C1 segment of cervical spinal cord (tissue), 14 donors: ENCODE results near the gene SULT1A2.
A peak's percentile ranks its signal among the peaks of the same experiment; 100 is the strongest.
"Not testable (repeated sequence)": the region's sequence is repeated elsewhere in the genome, so short reads cannot be mapped to it uniquely, and the experiment has no call there.

ENCODE experiments used
- DNase-seq, 14 donors: peaks; one replicate each; lab custom pipeline; 2025; lab: John Stamatoyannopoulos, UW

Gene SULT1A2

DNA sequence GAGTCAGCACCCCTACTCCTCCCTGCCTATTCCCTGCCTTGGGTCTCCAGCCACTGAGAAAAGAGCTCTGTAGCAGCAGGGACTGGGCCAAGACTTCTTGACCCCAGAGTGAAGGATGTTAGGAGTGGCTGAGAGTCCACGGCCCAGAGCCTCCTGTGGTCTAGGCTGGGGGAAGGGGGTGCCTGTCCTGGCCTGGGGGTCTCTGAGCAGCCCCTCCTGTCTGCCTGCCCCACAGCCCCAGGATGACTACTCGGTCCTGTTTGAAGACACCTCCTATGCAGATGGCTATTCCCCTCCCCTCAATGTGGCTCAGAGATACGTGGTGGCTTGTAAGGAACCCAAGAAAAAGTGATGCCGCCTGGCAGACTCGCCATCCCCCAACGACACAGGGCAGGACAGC is 5.5 kb downstream of the SULT1A2 start:
- DNase-seq: no peak

DNA sequence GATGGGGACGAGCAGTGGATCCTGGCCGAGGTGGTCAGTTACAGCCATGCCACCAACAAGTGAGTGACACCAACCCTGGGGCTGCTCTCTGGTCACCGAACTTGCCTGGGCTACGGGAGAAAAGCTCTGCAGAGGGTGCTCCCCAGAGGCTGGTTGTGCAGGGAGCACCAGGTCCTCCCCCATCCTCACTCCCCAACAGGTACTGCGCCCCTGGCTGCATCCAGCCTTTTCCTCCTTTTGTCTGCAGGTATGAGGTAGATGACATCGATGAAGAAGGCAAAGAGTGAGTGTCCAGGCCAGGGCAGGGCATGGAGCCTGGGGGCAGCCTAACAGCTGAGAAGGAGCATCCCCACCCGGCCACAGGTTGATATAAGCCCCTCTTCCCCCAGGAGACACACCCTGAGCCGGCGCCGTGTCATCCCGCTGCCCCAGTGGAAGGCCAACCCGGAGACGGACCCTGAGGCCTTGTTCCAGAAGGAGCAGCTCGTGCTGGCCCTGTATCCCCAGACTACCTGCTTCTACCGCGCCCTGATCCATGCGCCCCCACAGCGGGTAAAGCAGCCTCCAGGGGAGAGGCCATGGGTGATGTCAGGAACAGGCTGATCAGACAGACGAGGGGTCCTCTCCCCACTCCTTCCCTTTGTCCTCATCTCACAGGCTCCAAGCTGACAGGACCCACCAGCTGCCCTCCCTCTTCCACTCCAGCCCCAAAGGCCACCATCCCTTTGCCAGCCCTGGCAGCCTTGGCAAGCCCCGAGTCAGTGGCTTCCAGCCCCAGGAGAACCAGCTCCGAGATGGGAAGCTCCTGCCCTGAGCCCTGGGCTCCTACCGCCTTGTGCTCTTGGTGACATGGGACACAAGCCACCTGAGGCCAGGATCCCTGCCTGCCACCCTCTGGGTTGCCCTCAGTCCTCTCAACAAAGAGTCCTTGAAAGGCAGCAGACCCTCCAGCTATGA is 6.2 kb downstream of the SULT1A2 start:
- no peak for DNase-seq

DNA sequence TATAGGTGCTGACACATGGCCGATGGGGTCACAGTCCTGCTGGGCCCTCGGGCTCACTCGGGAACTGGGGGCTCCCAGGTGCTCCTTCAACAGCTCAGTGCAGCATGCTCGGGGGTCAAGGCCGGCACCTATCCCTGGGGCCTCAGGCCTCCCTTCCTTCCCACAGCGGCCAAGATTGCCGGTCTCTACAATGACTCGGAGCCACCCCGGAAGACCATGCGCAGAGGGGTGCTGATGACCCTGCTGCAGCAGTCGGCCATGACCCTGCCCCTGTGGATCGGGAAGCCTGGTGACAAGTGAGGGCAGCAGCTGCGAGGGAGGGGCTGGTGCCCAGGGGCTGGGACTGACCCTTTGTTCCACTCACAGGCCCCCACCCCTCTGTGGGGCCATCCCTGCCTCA is 6.9 kb downstream of the SULT1A2 start:
- no peak for DNase-seq

DNA sequence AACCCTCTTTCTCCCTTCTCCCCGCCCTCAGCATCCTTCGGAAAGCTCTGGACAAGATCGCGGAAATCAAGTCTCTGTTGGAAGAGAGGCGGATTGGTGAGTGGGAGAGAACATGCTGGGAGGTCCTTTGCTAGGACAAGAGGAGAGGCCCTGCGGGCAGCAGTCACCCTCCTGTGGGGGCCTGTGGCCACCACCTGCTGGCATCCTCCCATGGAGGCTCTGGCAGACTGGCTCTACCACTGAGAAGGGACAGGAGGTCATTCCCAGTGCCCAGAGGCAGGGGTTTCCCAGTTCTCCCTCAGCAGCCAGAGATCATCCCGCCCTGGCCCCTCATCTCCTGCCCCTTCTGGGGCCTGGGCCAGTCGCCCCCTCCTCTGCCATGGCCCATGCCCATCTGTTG is 7.8 kb downstream of the SULT1A2 start:
- no peak for DNase-seq

DNA sequence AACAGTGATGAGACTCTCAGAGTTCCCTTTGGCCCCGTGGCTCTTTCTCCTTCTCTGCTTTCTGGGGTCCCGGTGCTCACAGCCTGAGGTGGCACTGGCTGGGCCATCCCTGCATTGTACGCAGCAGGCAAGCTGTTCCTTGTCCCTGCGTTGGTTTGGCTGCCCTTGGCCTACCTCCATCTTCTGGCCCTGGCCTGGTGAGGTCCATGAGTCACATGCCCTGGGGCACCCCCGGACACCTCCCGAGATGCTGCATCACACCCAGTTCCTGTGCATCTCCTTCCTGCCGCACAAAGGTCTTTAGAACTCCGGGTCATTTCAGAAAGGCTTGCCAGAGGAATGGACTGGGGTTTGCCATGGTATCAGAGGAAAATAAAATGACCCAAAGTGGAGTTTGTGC is 9.5 kb downstream of the SULT1A2 start:
- no peak for DNase-seq

DNA sequence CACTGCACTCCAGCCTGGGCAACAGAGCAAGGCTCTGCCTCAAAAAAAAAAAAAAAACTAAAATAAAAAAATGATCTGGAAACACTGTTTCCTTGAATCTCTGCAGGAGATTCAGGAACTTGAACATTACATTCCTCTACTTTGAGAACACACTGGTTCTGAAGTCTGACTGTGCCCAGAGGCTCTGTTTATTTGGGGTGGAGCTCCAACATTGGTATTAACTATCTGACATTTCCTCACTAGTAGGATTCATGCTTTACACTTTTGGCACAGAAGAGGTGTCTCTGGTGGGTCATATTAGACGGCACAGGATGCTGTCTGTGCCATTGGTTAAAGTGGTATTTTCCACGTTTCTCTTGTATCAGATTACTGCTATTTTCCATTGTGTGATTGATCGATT is 10.4 kb downstream of the SULT1A2 start:
- no peak for DNase-seq

DNA sequence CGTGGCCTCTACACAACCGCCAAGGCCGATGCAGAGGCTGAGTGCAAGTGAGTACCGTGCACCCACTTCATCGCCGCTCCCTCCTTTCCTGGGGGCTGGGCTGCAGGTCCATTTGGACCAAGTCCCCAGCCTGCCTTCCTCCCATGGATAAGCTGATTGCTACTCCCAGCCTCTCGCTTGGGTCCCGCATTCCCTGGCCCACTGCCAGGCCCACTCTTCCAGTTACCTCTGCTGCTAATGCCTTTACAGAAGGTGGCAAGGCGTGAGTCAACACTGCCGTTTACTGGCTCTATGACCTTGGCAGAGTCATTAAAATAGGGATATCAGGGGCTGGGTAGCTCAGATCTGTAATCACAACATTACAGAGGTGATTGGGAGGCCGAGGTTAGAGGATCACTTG is 11.2 kb downstream of the SULT1A2 start:
- no peak for DNase-seq

DNA sequence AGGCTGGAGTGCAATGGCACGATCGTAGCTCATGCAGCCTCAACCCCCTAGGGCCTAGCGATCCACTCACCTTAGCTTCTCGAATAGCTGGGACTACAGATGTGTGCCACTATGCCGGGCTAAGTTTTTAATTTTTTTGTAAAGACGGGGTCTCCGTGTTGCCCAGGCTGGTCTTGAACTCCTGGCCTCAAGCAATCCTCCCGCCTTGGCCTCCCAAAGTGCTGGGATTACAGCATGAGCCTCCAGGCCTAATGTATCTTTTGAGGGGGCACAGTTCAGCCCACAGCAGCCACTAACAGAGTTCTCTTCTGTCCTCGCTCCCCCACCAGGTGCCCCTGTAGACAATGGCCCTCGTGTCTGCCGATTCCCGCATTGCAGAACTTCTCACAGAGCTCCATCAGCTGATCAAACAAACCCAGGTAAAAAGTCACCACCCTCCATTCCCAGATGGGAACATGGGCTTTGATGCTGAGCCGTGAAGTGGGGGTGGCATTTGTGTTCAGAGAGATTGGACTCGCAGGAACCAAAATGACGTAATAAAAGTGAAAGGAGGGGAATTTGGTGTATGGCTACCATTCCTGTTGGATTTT is 16.0 kb downstream of the SULT1A2 start:
- no peak for DNase-seq

DNA sequence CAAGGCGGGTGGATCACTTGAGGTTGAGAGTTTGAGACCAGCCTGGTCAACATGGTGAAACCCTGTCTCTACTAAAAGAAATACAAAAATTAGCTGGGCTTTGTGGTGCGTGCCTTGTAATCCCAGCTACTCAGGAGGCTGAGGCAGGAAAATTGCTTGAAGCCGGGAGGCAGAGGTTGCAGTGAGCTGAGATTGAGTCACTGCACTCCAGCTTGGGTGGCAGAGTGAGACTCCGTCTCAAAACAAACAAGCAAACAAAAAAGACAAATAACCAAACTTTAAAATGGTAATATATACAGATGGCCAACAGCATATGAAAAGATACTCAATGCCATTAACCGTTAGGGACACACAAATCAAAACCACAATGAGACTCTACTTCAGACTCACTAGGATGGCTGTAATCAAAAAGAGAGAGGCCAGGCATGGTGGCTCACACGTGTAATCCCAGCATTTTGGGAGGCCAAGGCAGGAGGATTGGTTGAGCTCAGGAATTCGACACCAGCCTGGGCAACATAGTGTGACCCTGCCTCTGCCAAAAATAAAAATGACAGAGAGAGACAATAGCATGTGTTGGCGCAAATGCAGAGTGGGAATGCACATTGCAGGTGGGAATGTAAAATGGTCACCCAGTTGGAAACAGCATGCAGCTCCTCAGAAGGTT is 21.3 kb downstream of the SULT1A2 start:
- no peak for DNase-seq

DNA sequence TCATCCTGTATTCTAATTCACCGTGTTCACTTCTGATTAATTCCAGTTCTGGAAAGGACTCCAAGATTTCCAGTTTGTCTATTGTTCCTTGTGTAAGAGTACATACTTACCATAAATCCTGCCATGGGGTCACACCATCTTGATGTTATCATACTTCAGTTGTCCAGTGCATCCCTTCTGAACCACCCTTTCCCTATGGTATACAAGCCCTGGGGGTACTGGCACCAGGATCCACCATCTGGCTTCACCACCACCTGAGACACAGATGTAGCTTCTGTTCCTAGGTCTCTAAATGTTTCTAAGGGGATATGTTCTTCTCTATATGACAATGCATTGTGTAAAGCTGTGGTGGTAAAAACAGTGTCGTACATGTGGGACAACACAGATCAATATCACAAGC is 21.9 kb downstream of the SULT1A2 start:
- no peak for DNase-seq

DNA sequence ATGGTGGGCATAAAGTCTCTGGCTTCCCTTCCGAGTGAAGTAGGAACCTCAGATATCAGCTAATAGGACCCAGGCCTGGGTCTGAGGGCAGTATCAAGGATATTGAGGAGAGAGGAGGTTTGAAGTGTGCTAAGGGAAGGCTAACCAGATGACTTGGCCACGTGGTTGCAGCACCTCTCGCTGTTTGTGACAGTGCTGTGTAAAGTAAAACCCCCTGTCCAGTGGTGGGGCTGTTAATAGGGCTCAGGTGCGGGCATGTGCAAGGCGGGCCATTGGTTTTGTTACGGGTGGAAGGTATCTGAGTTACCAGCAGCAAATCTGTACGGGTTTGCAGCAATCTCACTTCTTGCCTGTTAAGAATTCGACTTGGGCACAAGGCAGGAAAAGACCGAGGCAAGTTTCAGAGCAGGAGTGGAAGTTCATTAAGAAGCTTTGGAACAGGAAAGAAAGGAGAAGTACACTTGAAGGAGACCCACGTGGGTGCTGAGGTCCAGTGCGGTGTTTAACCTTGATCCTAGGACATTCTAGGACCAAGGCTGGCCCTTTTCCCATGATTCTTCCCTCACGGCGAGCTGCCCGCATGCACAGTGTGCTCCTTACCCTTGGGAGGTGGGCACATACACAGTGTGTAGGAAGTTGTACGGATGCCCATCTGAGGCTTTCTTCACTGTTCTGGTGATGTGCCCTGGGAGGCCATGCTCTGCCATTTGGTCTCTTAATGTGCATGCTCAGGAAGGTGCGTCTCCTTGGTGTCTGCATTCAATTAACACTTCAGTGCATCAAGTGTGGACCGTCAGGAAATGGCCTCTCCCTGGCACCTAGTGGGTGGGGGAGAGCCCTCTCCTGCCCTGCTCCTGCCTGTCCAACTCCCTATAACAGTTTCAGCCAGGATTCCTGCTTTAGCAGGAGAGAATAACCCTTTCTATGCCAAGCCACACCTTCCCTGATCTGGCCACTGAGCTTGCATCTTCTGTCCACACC is 22.8 kb downstream of the SULT1A2 start:
- DNase-seq: no peak

DNA sequence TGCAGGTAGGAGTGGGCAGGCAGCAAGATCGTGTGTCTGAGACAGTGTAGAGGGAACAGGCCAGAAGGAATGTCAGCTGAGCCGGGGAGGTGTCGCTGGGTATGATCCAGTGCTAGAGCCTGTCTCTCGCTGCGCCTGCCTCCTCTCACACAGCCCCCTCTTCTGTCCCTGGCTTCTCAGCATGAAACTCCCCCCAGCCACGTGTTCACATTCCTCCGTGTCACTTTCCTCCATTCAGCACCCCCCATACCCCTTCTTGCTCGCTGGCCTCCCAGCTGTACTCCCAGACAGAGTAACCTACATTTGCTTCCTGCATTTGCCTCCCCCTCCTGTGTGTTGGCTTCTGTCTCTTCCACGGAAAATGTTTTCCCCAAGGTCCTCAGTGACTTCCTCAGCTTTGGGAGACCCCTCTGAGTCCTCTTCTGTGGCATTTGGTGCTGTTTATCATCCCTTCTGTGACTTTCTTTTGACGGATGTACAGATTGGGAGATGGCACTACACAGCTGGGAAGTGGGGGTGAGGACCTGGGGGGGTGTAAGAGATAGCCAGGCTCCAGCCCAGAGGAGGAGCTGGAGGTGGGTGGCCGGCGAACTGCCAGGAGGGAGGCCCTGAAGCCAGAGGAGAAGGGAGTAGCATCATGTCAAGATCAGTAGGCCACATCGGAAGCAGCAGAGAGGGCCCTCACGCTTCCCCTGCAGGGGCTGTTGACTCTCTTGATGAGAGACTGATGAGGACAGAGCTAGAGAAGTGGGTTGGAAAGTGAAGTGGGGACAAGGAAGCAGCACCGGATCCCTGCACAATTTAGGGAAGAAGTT is 23.9 kb downstream of the SULT1A2 start:
- DNase-seq: peak in 1 of 14 donors; percentile 34

DNA sequence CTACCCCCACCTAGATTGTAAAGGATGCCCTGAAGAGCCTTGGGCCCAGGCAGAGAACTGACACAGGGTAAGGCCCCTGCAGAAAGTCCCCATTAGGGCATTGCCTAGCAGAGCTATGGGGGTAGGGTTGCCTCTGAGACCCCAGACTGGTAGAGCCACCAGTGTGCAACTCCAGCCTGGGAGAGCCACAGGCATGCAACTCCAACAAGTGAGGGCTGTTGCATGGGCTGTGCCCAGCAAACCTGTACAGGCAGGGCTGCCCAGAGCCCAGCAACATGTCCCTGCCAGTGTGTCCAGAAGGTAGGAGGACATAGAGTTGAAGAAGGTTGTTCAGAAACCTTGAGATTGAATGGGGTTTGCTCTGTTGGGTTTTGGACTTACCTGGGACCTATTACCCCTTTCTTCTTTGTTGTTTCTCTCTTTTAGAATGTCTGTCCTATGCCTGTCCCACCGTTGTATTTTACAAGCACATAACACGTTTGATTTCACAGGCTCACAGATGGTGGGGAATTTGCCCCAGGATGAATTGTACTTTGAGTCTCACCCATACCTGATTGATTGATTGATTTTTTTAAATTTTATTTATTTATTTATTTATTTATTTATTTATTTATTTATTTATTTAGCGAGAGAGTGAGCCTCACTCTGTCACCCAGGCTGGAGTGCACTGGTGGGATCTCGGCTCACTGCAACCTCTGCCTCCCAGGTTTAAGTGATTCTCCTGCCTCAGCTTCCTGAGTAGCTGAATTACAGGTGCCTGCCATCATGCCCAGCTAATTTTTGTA is 26.7 kb downstream of the SULT1A2 start:
- DNase-seq: no peak

DNA sequence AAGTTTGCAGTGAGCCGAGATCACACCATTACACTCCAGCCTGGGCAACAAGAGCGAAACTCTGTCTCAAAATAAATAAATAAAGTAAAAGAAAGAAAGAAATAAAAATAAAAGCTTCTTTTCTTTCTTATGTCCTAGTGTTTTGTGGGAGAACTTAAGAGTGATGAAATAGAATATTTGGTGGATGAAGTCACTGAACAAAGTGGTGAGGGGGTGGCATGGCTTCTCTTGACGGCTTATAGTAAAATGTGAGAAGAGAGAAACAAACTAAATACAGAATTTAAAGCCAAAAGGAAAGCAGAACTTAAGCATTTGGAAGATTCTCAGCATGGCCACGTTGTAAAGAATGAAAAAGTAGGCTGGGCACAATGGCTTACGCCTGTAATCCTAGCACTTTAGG is 27.8 kb downstream of the SULT1A2 start:
- DNase-seq: no peak

DNA sequence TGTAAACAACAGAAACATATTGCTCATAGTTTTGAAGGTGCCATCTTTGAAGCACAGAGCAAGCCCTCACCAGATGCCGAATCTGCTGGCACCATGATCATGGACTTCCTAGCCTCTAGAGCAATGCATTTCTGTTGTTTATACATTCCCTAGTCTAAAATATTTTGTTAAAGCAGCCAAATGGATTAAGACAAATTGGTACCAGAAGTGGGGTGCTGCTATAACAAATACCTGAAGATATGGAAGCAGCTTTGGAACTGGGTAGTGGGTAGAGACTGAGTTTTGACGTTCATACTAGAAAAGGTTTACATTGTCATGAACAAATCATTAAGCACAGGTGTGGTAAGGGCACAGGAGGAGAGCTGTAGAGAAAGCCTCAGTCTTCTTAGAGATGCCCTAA is 29.6 kb downstream of the SULT1A2 start:
- no peak for DNase-seq

DNA sequence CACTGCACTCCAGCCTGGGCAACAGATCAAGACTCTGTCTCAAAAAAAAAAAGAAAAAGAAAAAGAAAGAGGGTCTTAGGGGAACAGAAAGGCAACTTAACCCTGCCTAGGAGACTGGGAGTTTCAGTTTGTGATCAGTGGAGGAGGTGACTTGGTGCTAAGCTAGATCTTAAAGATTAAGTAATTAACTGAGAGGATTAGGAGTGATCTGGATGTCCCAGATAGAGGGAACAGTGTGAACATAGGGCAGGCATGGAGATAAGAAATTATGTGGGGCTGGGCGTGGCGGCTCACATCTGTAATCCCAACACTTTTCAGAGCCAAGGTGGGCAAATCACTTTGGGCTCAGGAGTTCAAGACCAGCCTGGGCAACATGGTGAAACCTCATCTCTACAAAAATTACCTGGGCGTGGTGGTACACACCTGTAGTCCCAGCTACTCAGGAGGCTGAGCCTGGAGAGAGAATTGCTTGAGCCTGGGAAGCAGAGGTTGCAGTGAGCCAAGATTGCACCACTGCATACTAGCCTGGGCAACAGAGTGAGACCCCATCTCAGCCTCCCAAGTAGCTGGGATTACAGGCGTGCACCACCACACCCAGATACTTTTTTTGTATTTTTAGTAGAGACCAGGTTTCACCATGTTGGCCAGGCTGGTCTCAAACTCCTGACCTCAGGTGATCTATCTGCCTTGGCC is 30.5 kb downstream of the SULT1A2 start:
- DNase-seq: not testable (repeated sequence)

DNA sequence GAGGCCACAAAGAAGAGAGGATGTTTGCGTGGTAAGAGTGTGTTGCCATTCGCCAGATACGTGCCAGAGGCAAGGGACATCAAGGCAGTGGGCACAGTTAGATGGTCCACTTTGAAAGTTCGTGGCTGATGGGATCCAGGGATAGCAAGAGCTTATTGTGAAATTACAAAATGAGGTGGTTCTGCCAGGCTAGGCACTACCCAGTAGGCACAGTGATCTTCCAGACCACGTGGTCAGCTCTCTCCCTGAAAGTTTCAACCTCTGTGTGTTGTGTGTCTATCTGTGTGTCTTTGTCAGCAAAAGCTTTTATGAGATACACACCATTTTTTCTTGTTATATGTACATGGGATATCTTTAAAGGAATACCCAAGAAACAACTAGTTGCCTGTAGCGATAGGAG is 33.6 kb downstream of the SULT1A2 start:
- no peak for DNase-seq

DNA sequence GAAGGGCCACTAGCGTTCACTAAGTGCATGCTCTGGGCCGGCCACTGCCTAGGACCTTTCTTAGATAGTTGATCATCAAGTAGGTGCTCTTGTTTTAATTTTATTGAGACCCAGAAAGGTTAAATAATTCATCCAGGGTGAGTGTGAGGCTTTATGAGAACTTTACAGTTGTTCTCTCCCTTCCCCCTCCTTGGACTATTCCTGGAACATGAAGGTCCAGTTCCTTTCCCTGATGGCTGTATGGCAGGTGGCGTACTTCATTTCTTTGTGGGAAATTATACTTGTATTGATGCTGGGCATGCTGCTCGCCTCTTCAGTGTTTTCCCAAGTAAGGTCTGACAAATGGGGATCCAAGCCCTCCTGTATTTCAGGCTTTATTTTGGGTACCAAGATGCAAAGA is 34.7 kb downstream of the SULT1A2 start:
- DNase-seq: no peak

DNA sequence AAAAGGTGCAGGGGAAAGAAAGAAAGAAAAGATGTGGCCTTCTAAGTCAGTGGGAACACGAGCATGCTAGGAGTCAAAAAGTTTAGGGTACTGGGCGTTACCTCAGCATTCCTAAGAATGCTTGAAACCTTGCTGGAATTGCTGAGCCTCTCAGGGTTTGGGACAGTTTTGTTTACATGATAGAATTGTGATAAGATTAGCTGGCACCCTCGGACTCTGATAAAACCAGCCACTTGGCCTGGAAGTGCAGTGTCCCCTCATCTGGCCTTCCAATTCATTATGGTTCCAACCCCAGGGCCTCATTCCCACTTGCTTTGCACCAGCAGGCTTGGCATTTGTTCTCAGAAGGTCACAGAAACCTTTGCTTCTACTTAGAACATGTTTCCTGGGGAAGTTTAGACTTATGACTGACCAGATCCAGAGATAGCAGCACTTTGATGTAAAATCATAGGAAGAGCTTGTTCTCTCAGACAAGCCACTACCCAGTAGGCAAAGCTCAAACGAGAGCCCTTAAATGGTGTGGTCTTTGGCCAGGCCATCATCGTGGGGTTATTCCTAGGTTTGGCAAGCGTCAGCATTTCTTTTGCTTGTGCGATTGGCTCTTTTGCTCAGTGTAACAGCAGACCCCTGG is 35.2 kb downstream of the SULT1A2 start:
- no peak for DNase-seq
